ENCODE measurements around the gene TUNAR. TPM values are rescaled to one million over a fixed set of nuclear protein-coding genes. Genes with fewer than 3 reads are reported as not detected.

The TUNAR gene
- under 1 TPM in 1 of 5 donors, not detected in 4; 0.29 TPM for total RNA-seq
- 1 to 10 TPM in 1 of 3 donors, under 1 TPM in 2; 0.10 to 1.7 (median 0.44) TPM for polyA plus RNA-seq
- long read RNA-seq, donor 1 = 0 reads
- long read RNA-seq, donor 2 = 0 reads
- long read RNA-seq, donor 3 = 0 reads
- long read RNA-seq, donor 4 = 0 reads
- long read RNA-seq, donor 5 = 0 reads
- long read RNA-seq, donor 6 = 0 reads
- long read RNA-seq, donor 7 = 0 reads
- long read RNA-seq, donor 8 = 0 reads
- long read RNA-seq, donor 9, partial matches to known transcripts = 0 of 1 reads
- long read RNA-seq, donor 9, other reads (novel, unspliced or antisense) = 0 of 1 reads
- long read RNA-seq, donor 10 = 0 reads

DNA sequence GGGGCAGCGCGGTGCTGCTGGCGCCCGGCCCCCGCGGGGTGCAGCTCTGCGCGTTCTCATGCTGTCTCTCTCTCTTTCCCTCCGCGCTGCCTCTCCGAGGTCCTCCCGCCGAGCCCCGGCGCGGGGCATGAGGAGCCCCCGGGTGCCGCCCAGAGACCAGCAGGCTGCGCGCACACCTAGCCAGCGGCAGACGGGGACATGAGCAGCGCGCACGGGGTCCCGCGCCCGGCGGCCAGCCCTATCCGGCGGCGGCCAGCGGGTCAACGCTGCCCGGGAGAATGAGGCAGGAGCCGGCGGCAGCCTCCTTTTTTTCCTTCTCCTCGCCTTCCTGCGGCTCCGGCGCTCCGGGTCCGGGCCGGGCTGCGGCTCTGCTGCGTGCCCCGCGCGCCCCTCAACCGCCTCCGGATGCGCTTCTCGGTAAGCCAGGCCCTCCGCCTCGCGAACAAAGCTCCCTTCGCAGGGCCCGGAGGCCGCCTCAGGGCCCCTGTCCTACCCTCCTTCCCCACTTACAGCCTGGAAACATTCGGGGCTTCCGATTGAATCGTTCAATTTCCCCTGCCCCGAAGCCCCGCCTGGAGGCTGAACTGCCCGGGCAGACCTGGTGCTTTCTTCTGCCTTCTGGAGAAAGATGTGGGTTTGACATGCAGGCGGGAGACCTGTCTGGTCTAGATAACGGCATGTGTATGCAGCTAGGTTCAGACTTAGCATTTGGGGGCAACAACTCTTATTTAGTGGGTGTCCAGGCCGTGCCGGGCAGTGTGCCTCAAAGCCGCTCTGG lies at the start of gene TUNAR:
Gene TUNAR, plus strand, starts transcription at position 72 of the 778 bp plus-strand sequence.
- Histone ChIP-seq H3K27me3 (peaks cover 10 to 89% (median 45%) of the 10 kb centered on the region in 3 donors), H3K36me3 (no peaks in the 10 kb centered on the region), H3K9me3 (no peaks in the 10 kb centered on the region), H3K27ac (no peak within 1 kb of the TSS), H3K4me3 (peak within 1 kb of the TSS; percentile 7 to 44 (median 34)), H3K4me1 (peaks cover 6 to 18% (median 14%) of the 10 kb centered on the region in 4 donors)
- DNase-seq = peak in 1 of 2 donors; percentile 65
- intact Hi-C loops (cut with DNase I; ENCODE audit: low total_unique reads) = no loop called here
- no peak for TF ChIP-seq EP300 (IDR thresholded peaks at IDR 0.05)
- TF ChIP-seq, protein P1, sequence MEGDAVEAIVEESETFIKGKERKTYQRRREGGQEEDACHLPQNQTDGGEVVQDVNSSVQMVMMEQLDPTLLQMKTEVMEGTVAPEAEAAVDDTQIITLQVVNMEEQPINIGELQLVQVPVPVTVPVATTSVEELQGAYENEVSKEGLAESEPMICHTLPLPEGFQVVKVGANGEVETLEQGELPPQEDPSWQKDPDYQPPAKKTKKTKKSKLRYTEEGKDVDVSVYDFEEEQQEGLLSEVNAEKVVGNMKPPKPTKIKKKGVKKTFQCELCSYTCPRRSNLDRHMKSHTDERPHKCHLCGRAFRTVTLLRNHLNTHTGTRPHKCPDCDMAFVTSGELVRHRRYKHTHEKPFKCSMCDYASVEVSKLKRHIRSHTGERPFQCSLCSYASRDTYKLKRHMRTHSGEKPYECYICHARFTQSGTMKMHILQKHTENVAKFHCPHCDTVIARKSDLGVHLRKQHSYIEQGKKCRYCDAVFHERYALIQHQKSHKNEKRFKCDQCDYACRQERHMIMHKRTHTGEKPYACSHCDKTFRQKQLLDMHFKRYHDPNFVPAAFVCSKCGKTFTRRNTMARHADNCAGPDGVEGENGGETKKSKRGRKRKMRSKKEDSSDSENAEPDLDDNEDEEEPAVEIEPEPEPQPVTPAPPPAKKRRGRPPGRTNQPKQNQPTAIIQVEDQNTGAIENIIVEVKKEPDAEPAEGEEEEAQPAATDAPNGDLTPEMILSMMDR (IDR thresholded peaks at IDR 0.05) = no peak
- TF ChIP-seq POLR2A (IDR thresholded peaks at IDR 0.05) = no peak
- no peak for TF ChIP-seq POLR2AphosphoS5 (IDR thresholded peaks at IDR 0.05)
- WGBS, 5 donors = 6 to 13% (median 6%) methylated on average over 16 to 70 of the region's 70 CpGs

DNA sequence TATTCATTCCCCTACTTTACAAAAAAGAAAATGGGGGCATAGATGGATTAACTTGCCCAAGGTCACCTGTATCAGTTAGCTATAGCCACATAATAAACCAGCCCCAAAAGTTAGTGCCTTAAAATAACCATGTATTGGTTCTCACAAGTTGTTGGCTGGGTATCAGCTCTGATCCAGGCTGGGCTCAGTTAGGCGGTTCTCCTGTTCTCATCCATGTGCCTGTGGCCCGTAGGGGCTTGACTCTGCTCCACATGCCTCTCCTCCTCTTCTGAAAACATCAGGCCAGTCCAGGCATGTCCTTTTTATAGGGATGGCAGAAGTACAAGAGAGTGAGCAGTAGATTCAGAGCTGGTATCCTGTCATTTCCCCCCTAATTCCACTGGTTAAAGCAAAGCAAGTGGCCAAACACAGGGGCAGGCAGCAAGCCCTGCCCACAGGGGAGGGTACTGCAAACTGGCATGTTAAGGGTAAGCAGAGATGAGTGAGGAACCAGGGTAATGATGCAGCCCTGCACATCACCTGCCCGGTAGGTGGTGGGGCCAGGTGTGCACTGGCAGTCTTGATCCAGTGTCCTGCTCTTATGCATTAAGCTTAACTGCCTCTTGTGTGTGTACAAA lies 47.9 kb upstream of the TUNAR start:
- WGBS, 5 donors = 70 to 88% (median 78%) methylated on average over 3 of the region's 3 CpGs

DNA sequence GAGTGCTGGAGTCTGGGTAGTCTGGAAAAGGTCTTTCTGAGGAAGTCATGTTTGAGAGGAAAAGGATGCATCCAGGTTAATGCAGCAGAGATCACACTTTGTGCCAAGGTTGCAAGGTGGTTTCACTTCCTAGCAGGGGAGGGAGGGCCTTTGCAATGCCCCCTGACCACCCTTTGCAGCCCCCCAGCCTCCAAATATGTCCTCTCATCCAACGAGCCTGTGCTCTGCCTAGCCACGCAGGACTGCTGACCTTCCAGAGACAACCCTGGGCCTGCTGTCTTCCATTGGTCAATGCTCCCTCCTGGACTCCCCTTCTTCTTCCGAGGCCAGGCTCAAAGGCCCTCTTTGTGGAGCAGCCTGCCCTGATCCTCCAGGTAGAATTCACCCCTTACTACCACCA lies 47.3 kb upstream of the TUNAR start:
- no peak for TF ChIP-seq POLR2AphosphoS5 (IDR thresholded peaks at IDR 0.05)
- 68 to 88% (median 85%) methylated on average over 3 of the region's 3 CpGs for WGBS, 5 donors
- Histone ChIP-seq H3K27me3 (peaks cover 0 to 39% (median 0%) of the 10 kb centered on the region in 3 donors), H3K4me1 (no peaks in the 10 kb centered on the region), H3K36me3 (no peaks in the 10 kb centered on the region), H3K4me3 (no peak overlapping the region), H3K27ac (no peak overlapping the region), H3K9me3 (peaks cover 0 to 11% (median 9%) of the 10 kb centered on the region in 4 donors)
- intact Hi-C loops (cut with DNase I; ENCODE audit: low total_unique reads) = no loop called here
- no peak for DNase-seq

More for the DNA sequence above, 47.9 kb upstream of the TUNAR start:
- peaks cover 0 to 11% (median 9%) of the 10 kb centered on the region in 4 donors for H3K9me3 ChIP-seq
- H3K4me3 ChIP-seq = no peak overlapping the region
- no peak overlapping the region for H3K27ac ChIP-seq
- peaks cover 0 to 36% (median 0%) of the 10 kb centered on the region in 3 donors for H3K27me3 ChIP-seq
- no peaks in the 10 kb centered on the region for H3K36me3 ChIP-seq
- TF ChIP-seq POLR2AphosphoS5 (IDR thresholded peaks at IDR 0.05) = no peak
- TF ChIP-seq EP300 (IDR thresholded peaks at IDR 0.05) = no peak
- TF ChIP-seq POLR2A (IDR thresholded peaks at IDR 0.05) = no peak
- TF ChIP-seq, protein P1 (IDR thresholded peaks at IDR 0.05) = no peak
- no peaks in the 10 kb centered on the region for H3K4me1 ChIP-seq
- intact Hi-C loops (cut with DNase I; ENCODE audit: low total_unique reads) = no loop called here
- no peak for DNase-seq

DNA sequence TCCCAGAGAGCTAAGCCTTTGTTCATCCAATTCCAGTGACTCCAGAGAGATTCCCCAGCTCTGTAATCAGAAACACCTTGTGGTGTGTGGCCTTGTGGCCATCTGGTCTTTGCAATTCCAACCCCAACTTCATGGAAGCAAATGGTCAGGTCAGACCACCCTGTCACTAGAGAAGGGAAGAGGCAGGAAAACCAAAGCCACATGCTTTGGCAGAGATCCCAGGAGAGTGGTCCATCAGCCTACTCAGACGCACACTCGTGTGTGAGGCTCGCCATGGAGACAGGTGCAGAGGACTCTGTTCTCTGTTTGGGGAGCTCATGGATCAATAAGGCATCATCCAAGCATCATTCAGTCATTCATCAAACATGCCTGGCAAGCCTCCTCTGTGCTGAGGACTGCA lies 46.2 kb upstream of the TUNAR start:
- DNase-seq = no peak
- TF ChIP-seq, protein P1 (IDR thresholded peaks at IDR 0.05) = no peak
- TF ChIP-seq EP300 (IDR thresholded peaks at IDR 0.05) (no peak), POLR2AphosphoS5 (IDR thresholded peaks at IDR 0.05) (no peak), POLR2A (IDR thresholded peaks at IDR 0.05) (no peak)
- Histone ChIP-seq H3K4me1 (no peaks in the 10 kb centered on the region), H3K4me3 (no peak overlapping the region), H3K36me3 (no peaks in the 10 kb centered on the region), H3K27ac (no peak overlapping the region), H3K9me3 (peaks cover 0 to 11% (median 9%) of the 10 kb centered on the region in 4 donors), H3K27me3 (peaks cover 0 to 40% (median 0%) of the 10 kb centered on the region in 3 donors)
- WGBS, 5 donors = 42 to 82% (median 60%) methylated on average over 3 of the region's 3 CpGs
- intact Hi-C loops (cut with DNase I; ENCODE audit: low total_unique reads) = no loop called here
